NCI-H187 treated with DMSO at 0.1 percent for 48 hours (cell line): ENCODE measurements around the gene WFDC13.
"Not testable (repeated sequence)": the region's sequence is repeated elsewhere in the genome, so short reads cannot be mapped to it uniquely, and the experiment has no call there.

Source experiments
- DNase-seq: peaks from one replicate; lab custom pipeline; 2025; lab: John Stamatoyannopoulos, UW

WFDC13 gene

GRCh38 chr20:45701873-45702272 lies at the start of gene WFDC13:
Gene WFDC13 (plus strand): TSS chr20:45702038. CDS start chr20:45702124, 86 bp downstream.
- no peak for DNase-seq

- not testable (repeated sequence) for DNase-seq
These were observed 44.8 kb upstream of the WFDC13 start for GRCh38 chr20:45657038-45657437.

- no peak for DNase-seq
These were observed 31.7 kb upstream of the WFDC13 start, which contains the start of gene WFDC11 for GRCh38 chr20:45670139-45670538. Gene WFDC11 (minus strand): TSS chr20:45670239. CDS start chr20:45650600, 19,639 bp downstream.

- no peak for DNase-seq
These were observed 29.1 kb upstream of the WFDC13 start for GRCh38 chr20:45672765-45673164.

- DNase-seq: no peak
These were observed 22.2 kb upstream of the WFDC13 start for GRCh38 chr20:45679650-45680049.

- no peak for DNase-seq
These were observed 15.9 kb upstream of the WFDC13 start for GRCh38 chr20:45685896-45686295.

- DNase-seq: not testable (repeated sequence)
These were observed 8.5 kb upstream of the WFDC13 start for GRCh38 chr20:45693346-45693745.

GRCh38 chr20:45695496-45695895 lies 6.3 kb upstream of the WFDC13 start:
- DNase-seq: no peak

GRCh38 chr20:45701104-45701503 lies 734 bp upstream of the WFDC13 start:
- no peak for DNase-seq

GRCh38 chr20:45704969-45705637 lies 3.3 kb downstream of the WFDC13 start, which contains the start of gene WFDC10B:
Gene WFDC10B (minus strand): TSS chr20:45705019. CDS start chr20:45685992, 19,027 bp downstream.
- DNase-seq: peak; percentile 30

GRCh38 chr20:45716141-45716688 lies 14.4 kb downstream of the WFDC13 start:
- DNase-seq: not testable (repeated sequence)

- no peak for DNase-seq
These were observed 20.2 kb downstream of the WFDC13 start, which contains the start of gene SPINT4 for GRCh38 chr20:45722047-45722446. Gene SPINT4 (plus strand): TSS chr20:45722347. CDS start chr20:45722368, 21 bp downstream.

- DNase-seq: no peak
These were observed 23.3 kb downstream of the WFDC13 start for GRCh38 chr20:45725134-45725533.

GRCh38 chr20:45727044-45727443 lies 25.2 kb downstream of the WFDC13 start:
- DNase-seq: no peak

- DNase-seq: no peak
These were observed 30.4 kb downstream of the WFDC13 start for GRCh38 chr20:45732199-45732598.

- no peak for DNase-seq
These were observed 33.7 kb downstream of the WFDC13 start for GRCh38 chr20:45735552-45735951.

GRCh38 chr20:45735988-45736387 lies 34.1 kb downstream of the WFDC13 start:
- no peak for DNase-seq

GRCh38 chr20:45742596-45742995 lies 40.8 kb downstream of the WFDC13 start:
- no peak for DNase-seq

- no peak for DNase-seq
These were observed 43.2 kb downstream of the WFDC13 start for GRCh38 chr20:45745015-45745414.

- no peak for DNase-seq
These were observed 49.9 kb downstream of the WFDC13 start for GRCh38 chr20:45751721-45752120.

GRCh38 chr20:45752746-45753145 lies 50.9 kb downstream of the WFDC13 start:
- DNase-seq: no peak

- DNase-seq: no peak
These were observed 56.3 kb downstream of the WFDC13 start for GRCh38 chr20:45758096-45758495.
